K562 (cell line): ENCODE results near the gene IFI30. TPM values are rescaled to one million over a fixed set of nuclear protein-coding genes. Genes with fewer than 3 reads are reported as not detected.
A peak's percentile ranks its signal among the peaks of the same experiment; 100 is the strongest.

Source experiments
- ATAC-seq: fragments of 200-7000 bp; cut with Tn5 transposase; 3 replicates; pipeline ENCODE4 v1.9.1; 2020; ENCODE audit warnings: moderate library complexity
- BruUV-seq: library from RNA; stranded (reverse); fragments of 400-500 nt; replicated peaks from 2 replicates; lab custom pipeline; 2021; lab: Mats Ljungman, UMichigan
- CTCF ChIA-PET: fragments of 300-600 bp; formaldehyde crosslinking; extraction: SDS; loops from one replicate; lab custom pipeline; 2021; ENCODE audit warnings: low intra/inter-chr PET ratio; lab: Yijun Ruan, JAX
- POLR2A ChIA-PET: fragments of 300-600, 350-650 bp; sonication (Branson Sonifier 250); formaldehyde crosslinking; extraction: SDS; loops from one replicate; lab custom pipeline; 2021; ENCODE audit warnings: antibody characterized with exemption, inconsistent platforms; lab: Yijun Ruan, JAX
- DNase-seq, 4 experiments: peaks; one replicate each; pipeline versions ENCODE4 v3.0.0 to v3.0.0-alpha.2; 2011 to 2018; ENCODE audit warnings: low spot score in 3 of 4, mixed read lengths in 3 of 4; ENCODE audit errors: extremely low read depth in 1 of 4
- FAIRE-seq: peaks from 2 replicates; lab custom pipeline; 2011; peaks lifted over from hg19 to GRCh38; lab: Jason Lieb, UNC
- H2AFZ ChIP-seq: 2 replicates; pipeline ENCODE4 v1.6.0; 2011; ENCODE audit warnings: low read depth, low read length, control low read depth, inconsistent platforms
- H3K27ac ChIP-seq: fragments of 200-600 bp; 3 replicates; pipeline ENCODE4 v1.8.0; 2011; ENCODE audit warnings: low read depth, mild to moderate bottlenecking, control low read depth, inconsistent platforms, low read length, moderate library complexity, mixed read lengths; ENCODE audit errors: extremely low read depth
- H3K27me3 ChIP-seq, 2 experiments: fragments of 300-600 bp in 1 of 2; 2 replicates in 1 of 2; 3 replicates in 1 of 2; pipeline versions ENCODE4 v1.6.0 to v1.8.0; 2011; ENCODE audit warnings: inconsistent platforms in 2 of 2, low read length in 2 of 2, mild to moderate bottlenecking in 1 of 2, mixed read lengths in 1 of 2, moderate library complexity in 1 of 2; ENCODE audit not compliant: control insufficient read depth in 2 of 2, insufficient read depth in 2 of 2
- H3K36me3 ChIP-seq: fragments of 300-600 bp; 3 replicates; pipeline ENCODE4 v1.8.0; 2011; ENCODE audit warnings: mild to moderate bottlenecking, low read length, inconsistent platforms; ENCODE audit not compliant: control insufficient read depth, insufficient read depth
- H3K4me1 ChIP-seq, 2 experiments: fragments of 200-600 bp in 1 of 2; replicated peaks in 1 of 2; 2 replicates in 1 of 2; 3 replicates in 1 of 2; pipeline versions ENCODE4 v1.5.1 to v1.8.0; 2011; ENCODE audit warnings: inconsistent platforms in 2 of 2, low read length in 2 of 2, mild to moderate bottlenecking in 1 of 2, mixed read lengths in 1 of 2, moderate library complexity in 1 of 2; ENCODE audit not compliant: control insufficient read depth in 2 of 2, insufficient read depth in 2 of 2
- H3K4me2 ChIP-seq: 2 replicates; pipeline ENCODE4 v1.6.1; 2011; ENCODE audit warnings: low read length, control low read depth, inconsistent platforms, mixed read lengths; ENCODE audit not compliant: insufficient read depth
- H3K4me3 ChIP-seq: fragments of 200-600 bp; sonication (generic), shearing (Covaris generic); 2 replicates; pipeline ENCODE4 v1.5.1; 2016; ENCODE audit warnings: control low read depth, inconsistent platforms
- H3K79me2 ChIP-seq: fragments of 200-600 bp; 3 replicates; pipeline ENCODE4 v1.8.0; 2011; ENCODE audit warnings: low read length, inconsistent platforms; ENCODE audit not compliant: control insufficient read depth, insufficient read depth
- H3K9ac ChIP-seq, 2 experiments: 2 replicates each; pipeline versions ENCODE4 v1.6.0 to v1.6.1; 2011; ENCODE audit warnings: low read depth in 2 of 2, low read length in 2 of 2, control low read depth in 1 of 2, inconsistent platforms in 1 of 2, mild to moderate bottlenecking in 1 of 2, mixed read lengths in 1 of 2; ENCODE audit not compliant: insufficient read depth in 1 of 2
- H3K9me1 ChIP-seq: one replicate; pipeline ENCODE4 v1.6.0; 2011; ENCODE audit warnings: inconsistent platforms, mild to moderate bottlenecking, low read length, moderate library complexity; ENCODE audit not compliant: control insufficient read depth, insufficient read depth
- H3K9me3 ChIP-seq: replicated peaks from 2 replicates; pipeline ENCODE4 v1.5.1; 2011; ENCODE audit warnings: low read depth, low read length, inconsistent platforms; ENCODE audit not compliant: control insufficient read depth, insufficient read depth
- H4K20me1 ChIP-seq: replicated peaks from 2 replicates; pipeline ENCODE4 v1.6.1; 2011; ENCODE audit warnings: low read length, inconsistent platforms, mixed read lengths; ENCODE audit not compliant: control insufficient read depth, insufficient read depth
- CHCHD3 ChIP-seq: fragments of 250-450 bp; sonication (Bioruptor Pico); IDR thresholded peaks from 2 replicates; pipeline ENCODE4 v2.1.2; 2022; ENCODE audit warnings: mild to moderate bottlenecking
- MCM5 ChIP-seq: fragments of 450-650 bp; IDR thresholded peaks from 2 replicates; pipeline ENCODE4 v1.6.1; 2016; ENCODE audit warnings: low read depth
- NFE2 ChIP-seq: IDR thresholded peaks from 2 replicates; pipeline ENCODE4 v1.6.1; 2014; ENCODE audit warnings: antibody characterized with exemption, low read depth
- TEAD1 ChIP-seq, 2 experiments: fragments of 450-650 bp in 1 of 2; sonication (generic) in 1 of 2; formaldehyde crosslinking; IDR thresholded peaks; 2 replicates each; pipeline versions ENCODE4 v1.4.0 to v1.8.0; 2020 to 2022; ENCODE audit warnings: mild to moderate bottlenecking in 2 of 2, missing genetic modification reagents in 1 of 2
- ZBTB5 ChIP-seq: fragments of 450-650 bp; IDR thresholded peaks from 2 replicates; pipeline ENCODE4 v1.6.1; 2017; ENCODE audit warnings: antibody characterized with exemption
- WGBS: fragments of 100-300 bp; shearing (Covaris generic); methylation state at CpG from one replicate; pipeline ENCODE4 v1.1.6; 2016; ENCODE audit warnings: low coverage, mixed read lengths; ENCODE audit not compliant: insufficient coverage; ENCODE audit errors: missing lambda C conversion rate; 5-methylcytosine and 5-hydroxymethylcytosine counted together
- in situ Hi-C: fragments of 300-500 bp; cut with MboI; formaldehyde crosslinking; loops from 4 replicates; pipeline ENCODE4 v1.15.0; 2018; ENCODE audit warnings: inconsistent platforms, mixed read lengths
- intact Hi-C: fragments of 100-400 bp; cut with micrococcal nuclease; formaldehyde crosslinking; loops from 2 replicates; pipeline ENCODE4 v1.14.2; 2022
- polyA plus RNA-seq, 8 experiments: library from polyadenylated mRNA; depleted of rRNA in 4 of 8; stranded (reverse) in 5 of 8; unstranded in 3 of 8; fragments of >200 nt; fragmentation: Nextera tagmentation in 2 of 8; fragmentation: Illumina TruSeq in 1 of 8; extraction: Ambion mirVana in 2 of 8; extraction: Trizol in 1 of 8; gene quantifications; 2 replicates each; pipeline versions ENCODE4 v1.2.1 to v1.2.3, GENCODE V29; 2011 to 2014; ENCODE audit warnings: inconsistent platforms in 1 of 8, missing spikeins in 1 of 8
- total RNA-seq, 7 experiments: library from RNA; depleted of rRNA in 6 of 7; stranded (reverse); fragments of >200 nt in 6 of 7; fragmentation: Illumina TruSeq in 2 of 7; extraction: Trizol in 2 of 7; gene quantifications; 2 replicates each; pipeline versions ENCODE4 v1.2.1 to v1.2.3, GENCODE V29; 2011 to 2021; ENCODE audit warnings: low replicate concordance in 1 of 7

The IFI30 gene
- total and polyA plus RNA-seq, 9 of the 15 experiments (the other 6 are each of a cell fraction or from before 2014, with no cell fraction given): 63.7 to 430 (median 109) TPM

GRCh38 chr19:18183529-18183928 is 9.9 kb downstream of the IFI30 start:
- ATAC-seq (no peak), FAIRE-seq (no peak), DNase-seq (no peak)
- Histone ChIP-seq H2AFZ (no peak overlapping the region), H3K9me1 (no peaks in the 10 kb centered on the region), H3K79me2 (no peaks in the 10 kb centered on the region), H3K9me3 (no peaks in the 10 kb centered on the region), H3K4me2 (no peak overlapping the region), H3K4me1 (peaks cover 0 to 17% of the 10 kb centered on the region in 2 experiments; a peak in 2 of 5 replicates), H3K4me3 (no peak overlapping the region), H3K36me3 (peaks cover 5% of the 10 kb centered on the region; the same call in 1 of the 3 replicates), H3K9ac (no peak overlapping the region), H3K27ac (no peak overlapping the region), H4K20me1 (no peaks in the 10 kb centered on the region), H3K27me3 (no peaks in the 10 kb centered on the region)
- BruUV-seq: no TSS peak
- no peak for TF ChIP-seq TEAD1 (CRISPR knock-in tag; IDR thresholded peaks at IDR 0.05)
- TF ChIP-seq MCM5: no peak
- TF ChIP-seq CHCHD3: no peak
- ChIA-PET CTCF (no interaction called here), POLR2A (interaction anchor here (0.6 to 1.2 kb wide), 3 partner anchors 9 to 93 kb away, joined by 3 read pairs; partner anchors contain the start of gene MPV17L2)
- intact Hi-C loops (no loop called here), in situ Hi-C loops (no loop called here)

GRCh38 chr19:18185538-18185937 is 11.9 kb downstream of the IFI30 start:
- 45% methylated on average over 6 of the region's 6 CpGs for WGBS
- no peaks in the 10 kb centered on the region for H3K79me2 ChIP-seq
- H3K4me1 ChIP-seq: peaks cover 0 to 17% of the 10 kb centered on the region in 2 experiments; a peak in 2 of 5 replicates
- TF ChIP-seq NFE2 (peak; percentile 17; the same call in 1 of the 2 replicates), ZBTB5 (no peak)
- TF ChIP-seq, all 486 proteins: peak for 1
- CTCF ChIA-PET: no interaction called here
- POLR2A ChIA-PET: interaction anchor here (0.6 to 1.1 kb wide), 7 partner anchors 11 to 203 kb away, joined by 3 to 4 read pairs (median 3); no protein-coding TSS in a partner anchor
- BruUV-seq: no TSS peak
- ATAC-seq: no peak; the same call in 2 of the 3 replicates
- intact Hi-C loops: no loop called here
- in situ Hi-C loops: no loop called here
- H3K9ac ChIP-seq: no peak overlapping the region; a peak in 1 of 4 replicates
- no peak for DNase-seq
- H4K20me1 ChIP-seq: no peaks in the 10 kb centered on the region
- no peak overlapping the region for H3K4me3 ChIP-seq
- no peaks in the 10 kb centered on the region for H3K9me3 ChIP-seq
- FAIRE-seq: peak; percentile 42
- no peaks in the 10 kb centered on the region for H3K9me1 ChIP-seq
- H3K36me3 ChIP-seq: no peaks in the 10 kb centered on the region
- H3K27me3 ChIP-seq: no peaks in the 10 kb centered on the region
- no peak overlapping the region for H3K4me2 ChIP-seq
- H2AFZ ChIP-seq: peak overlapping the region; percentile 1; the same call in 1 of the 2 replicates
- H3K27ac ChIP-seq: no peak overlapping the region
